ENCODE data around the gene SEC23IP. TPM values are rescaled to one million over a fixed set of nuclear protein-coding genes. Genes with fewer than 3 reads are reported as not detected.

SEC23IP gene
- total RNA-seq: 10 to 100 TPM; 14.5 to 16.4 TPM

DNA sequence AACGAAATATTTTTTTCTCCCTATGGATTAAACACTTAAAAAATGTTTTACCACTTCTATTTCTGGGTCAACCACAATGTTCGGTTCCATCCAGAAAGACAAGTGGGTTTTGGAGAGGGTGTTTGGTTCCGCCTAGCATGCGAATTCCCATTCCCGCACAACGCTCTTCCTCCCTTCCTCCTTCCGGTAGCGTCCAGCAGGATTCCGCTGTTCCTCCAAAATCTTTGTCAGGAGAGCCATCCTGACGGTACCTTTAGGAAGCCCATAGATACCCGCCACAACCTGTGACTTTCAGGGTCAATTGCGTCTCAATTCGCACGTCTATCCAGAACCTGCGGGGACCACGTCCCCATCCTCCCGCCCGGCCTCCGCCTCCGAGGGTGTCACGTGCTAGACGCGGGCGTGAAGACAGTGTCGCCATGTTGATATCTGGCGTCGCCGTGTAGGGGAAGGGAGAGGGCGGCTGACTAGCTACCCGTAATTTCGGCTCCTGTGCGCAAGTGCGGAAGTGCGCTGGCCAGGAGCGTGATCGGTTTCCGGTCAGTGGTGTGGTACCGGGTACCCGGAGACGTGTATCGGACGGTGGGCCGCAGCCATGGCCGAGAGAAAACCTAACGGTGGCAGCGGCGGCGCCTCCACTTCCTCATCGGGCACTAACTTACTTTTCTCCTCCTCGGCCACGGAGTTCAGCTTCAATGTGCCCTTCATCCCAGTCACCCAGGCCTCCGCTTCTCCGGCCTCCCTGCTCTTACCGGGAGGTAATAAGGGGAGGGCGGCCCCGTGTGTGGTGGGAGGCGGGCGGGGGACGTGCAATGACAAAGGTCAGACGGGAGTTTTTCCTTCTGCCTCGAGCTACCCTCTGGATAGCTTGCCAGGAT is at the start of gene SEC23IP:
TSS of gene SEC23IP (plus strand) at position 543 of the 878 bp plus-strand sequence. CDS start at position 596, 53 bp downstream.
- Histone ChIP-seq H3K27ac (peak within 1 kb of the TSS; percentile 89 to 92), H3K27me3 (no peaks in the 10 kb centered on the region), H3K36me3 (no peaks in the 10 kb centered on the region), H3K4me3 (peak within 1 kb of the TSS; percentile 82 to 99), H3K4me1 (peaks cover 6 to 50% of the 10 kb centered on the region in 2 donors), H3K9me3 (no peaks in the 10 kb centered on the region)
- DNase-seq (ENCODE audit: low spot score): peak; percentile 97
- peak in 1 of 2 donors; percentile 19 for TF ChIP-seq CTCF (IDR thresholded peaks at IDR 0.05)

DNA sequence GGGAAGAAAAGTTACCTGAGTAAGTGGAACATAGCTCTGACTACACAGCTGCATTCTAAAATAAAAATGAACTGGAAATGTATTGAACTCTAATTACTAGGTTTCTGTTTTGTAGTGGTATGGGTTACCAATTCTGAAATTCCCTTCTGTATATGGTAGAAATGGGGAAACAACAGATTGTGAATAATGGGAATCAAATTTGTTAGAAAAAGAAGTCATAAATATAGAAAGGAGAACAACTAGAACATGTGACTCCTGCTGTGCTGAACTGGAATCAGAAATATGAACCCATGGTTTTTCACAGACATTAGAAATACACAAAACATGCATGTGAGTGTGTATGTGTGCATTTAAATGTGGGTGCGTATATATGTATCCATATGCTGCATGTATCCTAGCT is 46.9 kb upstream of the SEC23IP start:
- Histone ChIP-seq H3K9me3 (no peaks in the 10 kb centered on the region), H3K4me3 (no peak overlapping the region), H3K4me1 (no peaks in the 10 kb centered on the region), H3K27me3 (no peaks in the 10 kb centered on the region), H3K36me3 (peaks cover 65% of the 10 kb centered on the region), H3K27ac (no peak overlapping the region)
- no peak for DNase-seq (ENCODE audit: low spot score)
- no peak for TF ChIP-seq CTCF (IDR thresholded peaks at IDR 0.05)

DNA sequence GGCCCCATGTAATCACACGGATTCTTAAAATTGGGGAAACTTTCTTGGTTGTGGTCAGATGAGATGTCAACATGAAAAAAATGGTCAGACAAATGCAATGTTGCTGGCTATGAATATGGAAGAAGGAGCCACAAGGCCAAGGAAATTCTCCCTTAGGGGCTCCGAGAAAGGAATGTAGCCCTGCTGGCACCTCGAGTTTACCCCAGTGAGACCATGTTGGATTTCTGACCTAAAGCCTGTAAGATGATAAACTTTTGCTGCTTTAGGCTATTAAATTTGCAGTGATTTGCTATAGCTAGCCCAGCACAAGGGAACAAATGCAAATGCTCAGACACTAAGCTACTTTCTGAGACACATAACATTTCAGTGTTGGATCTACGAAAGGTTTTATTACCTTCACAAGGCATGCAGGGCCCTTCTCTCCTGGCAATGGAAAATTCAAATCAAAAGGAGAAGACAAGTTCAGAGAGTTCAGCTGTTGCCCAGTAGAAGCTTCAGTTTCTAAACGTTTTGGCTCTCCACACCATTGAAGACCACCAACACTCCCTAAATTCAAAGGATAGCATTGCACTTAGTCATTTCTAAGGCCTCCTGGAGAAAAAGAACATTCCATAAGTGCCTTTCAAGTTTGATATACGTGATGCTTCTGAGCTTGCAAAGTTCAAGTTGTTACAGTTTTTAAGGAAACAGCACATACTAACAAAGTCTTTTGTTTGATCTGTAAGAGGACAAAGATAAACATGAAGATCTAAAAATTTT is 43.3 kb upstream of the SEC23IP start:
- H3K36me3 ChIP-seq: peaks cover 60% of the 10 kb centered on the region
- H3K27me3 ChIP-seq: no peaks in the 10 kb centered on the region
- no peak overlapping the region for H3K27ac ChIP-seq
- H3K4me1 ChIP-seq: no peaks in the 10 kb centered on the region
- TF ChIP-seq CTCF (IDR thresholded peaks at IDR 0.05): no peak
- no peak overlapping the region for H3K4me3 ChIP-seq
- H3K9me3 ChIP-seq: no peaks in the 10 kb centered on the region
- DNase-seq (ENCODE audit: low spot score): no peak

- Histone ChIP-seq H3K4me3 (no peak overlapping the region), H3K27ac (no peak overlapping the region), H3K9me3 (no peaks in the 10 kb centered on the region), H3K27me3 (no peaks in the 10 kb centered on the region), H3K36me3 (peaks cover 65% of the 10 kb centered on the region), H3K4me1 (no peaks in the 10 kb centered on the region)
- DNase-seq (ENCODE audit: low spot score): no peak
- no peak for TF ChIP-seq CTCF (IDR thresholded peaks at IDR 0.05)
Observed at GRCh38 chr10:119849944-119850343, 42.6 kb upstream of the SEC23IP start.

- no peak overlapping the region for H3K4me3 ChIP-seq
- DNase-seq (ENCODE audit: low spot score): no peak
- H3K4me1 ChIP-seq: no peaks in the 10 kb centered on the region
- peaks cover 50% of the 10 kb centered on the region for H3K36me3 ChIP-seq
- no peaks in the 10 kb centered on the region for H3K9me3 ChIP-seq
- no peak for TF ChIP-seq CTCF (IDR thresholded peaks at IDR 0.05)
- no peak overlapping the region for H3K27ac ChIP-seq
- H3K27me3 ChIP-seq: no peaks in the 10 kb centered on the region
Observed at GRCh38 chr10:119852277-119852676, 40.3 kb upstream of the SEC23IP start.

Data from right atrium auricular region (tissue), 2 donors.